K562 (cell line): ENCODE data around the gene KRTAP5-11. TPM values are rescaled to one million over a fixed set of nuclear protein-coding genes. Genes with fewer than 3 reads are reported as not detected.

Experiments used
- polyA plus RNA-seq, 8 experiments: library from polyadenylated mRNA; depleted of rRNA in 4 of 8; stranded (reverse) in 5 of 8; unstranded in 3 of 8; fragments of >200 nt; fragmentation: Nextera tagmentation in 2 of 8; fragmentation: Illumina TruSeq in 1 of 8; extraction: Ambion mirVana in 2 of 8; extraction: Trizol in 1 of 8; gene quantifications; 2 replicates each; pipeline versions ENCODE4 v1.2.1 to v1.2.3, GENCODE V29; 2011 to 2014; ENCODE audit warnings: inconsistent platforms in 1 of 8, missing spikeins in 1 of 8
- small RNA-seq: library from RNA; depleted of rRNA; stranded (forward); fragments of <200 nt; gene quantifications from one replicate; pipeline ENCODE3, GENCODE V24; 2014
- total RNA-seq, 7 experiments: library from RNA; depleted of rRNA in 6 of 7; stranded (reverse); fragments of >200 nt in 6 of 7; fragmentation: Illumina TruSeq in 2 of 7; extraction: Trizol in 2 of 7; gene quantifications; 2 replicates each; pipeline versions ENCODE4 v1.2.1 to v1.2.3, GENCODE V29; 2011 to 2021; ENCODE audit warnings: low replicate concordance in 1 of 7

Gene KRTAP5-11
- total and polyA plus RNA-seq, 9 of the 15 experiments (the other 6 are each of a cell fraction or from before 2014, with no cell fraction given): not detected

Small RNAs within 50 kb of the gene (small RNA-seq; reads per million reads assigned to genes)
- gene AP000867.1 (not detected), gene KRTAP5-14P (not detected)

Other genes with a start within 250 kb of the KRTAP5-11 start
- gene DHCR7, start 134.5 kb downstream of the KRTAP5-11 start, total RNA-seq (2014; rRNA removed): 96.8 and 126 TPM in 2 replicates
- gene DHCR7, start 134.5 kb downstream of the KRTAP5-11 start, total RNA-seq (2014; rRNA removed; fragmentation: Illumina TruSeq; extraction: Trizol): 34.2 and 38.0 TPM in 2 replicates
- gene DHCR7, start 134.5 kb downstream of the KRTAP5-11 start, total RNA-seq (2015; rRNA removed; fragmentation: Illumina TruSeq; extraction: Trizol): 45.5 and 48.0 TPM in 2 replicates
- 176 and 181 TPM in 2 replicates for gene DHCR7, start 134.5 kb downstream of the KRTAP5-11 start, total RNA-seq (2021)
- gene DHCR7, start 134.5 kb downstream of the KRTAP5-11 start, polyA plus RNA-seq (2011; rRNA removed): 107 and 268 TPM in 2 replicates
- gene DHCR7, start 134.5 kb downstream of the KRTAP5-11 start, polyA plus RNA-seq (2014; fragmentation: Illumina TruSeq; extraction: Trizol): 136 and 192 TPM in 2 replicates
- gene DHCR7, start 134.5 kb downstream of the KRTAP5-11 start, polyA plus RNA-seq (2014; fragmentation: Nextera tagmentation; extraction: Ambion mirVana): 10 to 100 TPM in 1 of 2 experiments, 1 to 10 TPM in 1; 8.4 to 14.5 TPM
- 82.4 and 83.0 TPM in 2 replicates for gene DHCR7, start 134.5 kb downstream of the KRTAP5-11 start, polyA plus RNA-seq (2014; rRNA removed)
- 44.5 and 53.6 TPM in 2 replicates for gene NADSYN1, start 129.7 kb downstream of the KRTAP5-11 start, total RNA-seq (2014; rRNA removed)
- gene NADSYN1, start 129.7 kb downstream of the KRTAP5-11 start, total RNA-seq (2014; rRNA removed; fragmentation: Illumina TruSeq; extraction: Trizol): 26.3 and 27.4 TPM in 2 replicates
- 41.7 and 42.8 TPM in 2 replicates for gene NADSYN1, start 129.7 kb downstream of the KRTAP5-11 start, total RNA-seq (2015; rRNA removed; fragmentation: Illumina TruSeq; extraction: Trizol)
- gene NADSYN1, start 129.7 kb downstream of the KRTAP5-11 start, total RNA-seq (2021): 47.9 and 51.6 TPM in 2 replicates
- 43.2 and 51.7 TPM in 2 replicates for gene NADSYN1, start 129.7 kb downstream of the KRTAP5-11 start, polyA plus RNA-seq (2011; rRNA removed)
- 40.3 and 42.1 TPM in 2 replicates for gene NADSYN1, start 129.7 kb downstream of the KRTAP5-11 start, polyA plus RNA-seq (2014; fragmentation: Illumina TruSeq; extraction: Trizol)
- gene NADSYN1, start 129.7 kb downstream of the KRTAP5-11 start, polyA plus RNA-seq (2014; fragmentation: Nextera tagmentation; extraction: Ambion mirVana): 10 to 100 TPM; 12.7 to 14.6 TPM
- 54.0 and 57.3 TPM in 2 replicates for gene NADSYN1, start 129.7 kb downstream of the KRTAP5-11 start, polyA plus RNA-seq (2014; rRNA removed)
- not detected in 2 replicates for gene KRTAP5-7, start 55.6 kb downstream of the KRTAP5-11 start, total RNA-seq (2014; rRNA removed)
- not detected in 2 replicates for gene KRTAP5-7, start 55.6 kb downstream of the KRTAP5-11 start, total RNA-seq (2014; rRNA removed; fragmentation: Illumina TruSeq; extraction: Trizol)
- gene KRTAP5-7, start 55.6 kb downstream of the KRTAP5-11 start, total RNA-seq (2015; rRNA removed; fragmentation: Illumina TruSeq; extraction: Trizol): not detected in 2 replicates
- not detected in 2 replicates for gene KRTAP5-7, start 55.6 kb downstream of the KRTAP5-11 start, total RNA-seq (2021)
- gene KRTAP5-7, start 55.6 kb downstream of the KRTAP5-11 start, polyA plus RNA-seq (2011; rRNA removed): not detected in 2 replicates
- gene KRTAP5-7, start 55.6 kb downstream of the KRTAP5-11 start, polyA plus RNA-seq (2014; fragmentation: Illumina TruSeq; extraction: Trizol): not detected in 2 replicates
- not detected for gene KRTAP5-7, start 55.6 kb downstream of the KRTAP5-11 start, polyA plus RNA-seq (2014; fragmentation: Nextera tagmentation; extraction: Ambion mirVana)
- not detected in 2 replicates for gene KRTAP5-7, start 55.6 kb downstream of the KRTAP5-11 start, polyA plus RNA-seq (2014; rRNA removed)
- gene KRTAP5-8, start 44.9 kb downstream of the KRTAP5-11 start, total RNA-seq (2014; rRNA removed): not detected in 2 replicates
- not detected in 2 replicates for gene KRTAP5-8, start 44.9 kb downstream of the KRTAP5-11 start, total RNA-seq (2014; rRNA removed; fragmentation: Illumina TruSeq; extraction: Trizol)
- not detected in 2 replicates for gene KRTAP5-8, start 44.9 kb downstream of the KRTAP5-11 start, total RNA-seq (2015; rRNA removed; fragmentation: Illumina TruSeq; extraction: Trizol)
- not detected in 2 replicates for gene KRTAP5-8, start 44.9 kb downstream of the KRTAP5-11 start, total RNA-seq (2021)
- gene KRTAP5-8, start 44.9 kb downstream of the KRTAP5-11 start, polyA plus RNA-seq (2011; rRNA removed): not detected in 2 replicates
- not detected in 2 replicates for gene KRTAP5-8, start 44.9 kb downstream of the KRTAP5-11 start, polyA plus RNA-seq (2014; fragmentation: Illumina TruSeq; extraction: Trizol)
- gene KRTAP5-8, start 44.9 kb downstream of the KRTAP5-11 start, polyA plus RNA-seq (2014; fragmentation: Nextera tagmentation; extraction: Ambion mirVana): not detected
- gene KRTAP5-8, start 44.9 kb downstream of the KRTAP5-11 start, polyA plus RNA-seq (2014; rRNA removed): not detected in 2 replicates
- gene KRTAP5-9, start 34.5 kb downstream of the KRTAP5-11 start, total RNA-seq (2014; rRNA removed): not detected in 2 replicates
- gene KRTAP5-9, start 34.5 kb downstream of the KRTAP5-11 start, total RNA-seq (2014; rRNA removed; fragmentation: Illumina TruSeq; extraction: Trizol): not detected in 2 replicates
- gene KRTAP5-9, start 34.5 kb downstream of the KRTAP5-11 start, total RNA-seq (2015; rRNA removed; fragmentation: Illumina TruSeq; extraction: Trizol): not detected in 2 replicates
- not detected in 2 replicates for gene KRTAP5-9, start 34.5 kb downstream of the KRTAP5-11 start, total RNA-seq (2021)
- gene KRTAP5-9, start 34.5 kb downstream of the KRTAP5-11 start, polyA plus RNA-seq (2011; rRNA removed): not detected in 2 replicates
- gene KRTAP5-9, start 34.5 kb downstream of the KRTAP5-11 start, polyA plus RNA-seq (2014; fragmentation: Illumina TruSeq; extraction: Trizol): not detected in 2 replicates
- not detected for gene KRTAP5-9, start 34.5 kb downstream of the KRTAP5-11 start, polyA plus RNA-seq (2014; fragmentation: Nextera tagmentation; extraction: Ambion mirVana)
- gene KRTAP5-9, start 34.5 kb downstream of the KRTAP5-11 start, polyA plus RNA-seq (2014; rRNA removed): not detected in 2 replicates
- gene KRTAP5-10, start 17.3 kb downstream of the KRTAP5-11 start, total RNA-seq (2014; rRNA removed): not detected in 2 replicates
- gene KRTAP5-10, start 17.3 kb downstream of the KRTAP5-11 start, total RNA-seq (2014; rRNA removed; fragmentation: Illumina TruSeq; extraction: Trizol): not detected in 2 replicates
- gene KRTAP5-10, start 17.3 kb downstream of the KRTAP5-11 start, total RNA-seq (2015; rRNA removed; fragmentation: Illumina TruSeq; extraction: Trizol): not detected in 2 replicates
- gene KRTAP5-10, start 17.3 kb downstream of the KRTAP5-11 start, total RNA-seq (2021): not detected in 2 replicates
- gene KRTAP5-10, start 17.3 kb downstream of the KRTAP5-11 start, polyA plus RNA-seq (2011; rRNA removed): not detected in 2 replicates
- gene KRTAP5-10, start 17.3 kb downstream of the KRTAP5-11 start, polyA plus RNA-seq (2014; fragmentation: Illumina TruSeq; extraction: Trizol): not detected in 2 replicates
- not detected for gene KRTAP5-10, start 17.3 kb downstream of the KRTAP5-11 start, polyA plus RNA-seq (2014; fragmentation: Nextera tagmentation; extraction: Ambion mirVana)
- gene KRTAP5-10, start 17.3 kb downstream of the KRTAP5-11 start, polyA plus RNA-seq (2014; rRNA removed): not detected in 2 replicates